GM19438 (cell line): ENCODE data around the gene NFYC.

Experiments used
- ATAC-seq: cut with Tn5 transposase; IDR thresholded peaks from one replicate; pipeline ENCODE4 v1.9.1; 2021; ENCODE audit warnings: low read depth; ENCODE audit not compliant: unreplicated experiment

NFYC gene

DNA sequence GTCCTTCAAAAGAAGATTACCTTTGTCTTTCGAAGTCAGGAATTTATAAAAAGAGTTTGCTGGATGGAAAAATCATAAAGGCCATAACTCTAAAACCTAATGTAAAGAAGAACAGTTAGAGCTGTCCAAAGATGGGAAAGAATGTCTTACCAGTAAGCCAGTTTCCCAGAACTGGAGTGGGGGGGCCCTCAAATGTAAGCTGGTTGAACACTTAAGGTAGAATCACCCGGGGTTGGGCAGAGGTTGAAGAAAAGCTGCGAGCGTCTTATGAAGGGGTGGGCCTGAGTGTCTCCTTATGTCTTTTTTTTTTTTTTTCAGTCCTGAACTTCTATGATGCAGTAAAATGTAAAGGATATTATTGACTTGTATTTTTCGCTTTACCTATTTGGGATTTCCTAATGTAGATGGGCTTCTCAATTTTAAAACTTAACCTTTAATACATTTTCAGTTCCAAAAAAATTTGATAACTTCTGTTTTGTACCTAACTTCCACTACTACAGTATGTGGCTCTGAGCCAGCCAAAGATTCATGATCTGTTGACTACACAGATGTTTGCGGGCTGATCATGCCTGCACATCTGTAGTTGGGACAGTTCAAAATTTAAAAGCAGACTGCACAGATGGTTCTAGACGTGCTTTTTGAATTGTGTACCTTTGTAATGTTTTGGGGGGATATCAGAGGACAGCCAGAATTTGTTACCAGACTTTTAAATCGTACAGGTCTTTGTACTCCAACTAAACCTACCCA lies 43.6 kb downstream of the NFYC start:
- no peak for ATAC-seq

DNA sequence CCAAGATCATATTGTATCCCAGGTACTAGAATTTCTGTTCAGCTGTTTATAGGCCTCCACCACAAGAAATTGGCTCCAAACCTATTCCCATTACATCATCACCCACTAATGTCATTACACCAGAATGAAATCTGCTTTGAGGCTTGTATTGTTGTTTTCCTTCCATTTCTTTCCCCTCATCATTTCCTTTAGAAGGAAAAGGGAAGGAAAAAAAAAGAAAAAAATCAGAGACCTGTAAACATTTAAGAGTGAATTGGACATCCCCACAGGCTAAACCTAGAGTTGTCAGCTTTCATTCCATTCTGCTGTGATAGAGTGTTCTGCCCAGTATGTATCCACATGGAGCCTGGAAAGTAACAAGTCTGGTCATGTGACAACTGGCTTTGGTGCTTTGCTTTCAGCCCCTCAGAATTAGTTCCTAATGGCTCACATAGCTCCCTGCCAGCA lies 44.6 kb downstream of the NFYC start:
- ATAC-seq: no peak

DNA sequence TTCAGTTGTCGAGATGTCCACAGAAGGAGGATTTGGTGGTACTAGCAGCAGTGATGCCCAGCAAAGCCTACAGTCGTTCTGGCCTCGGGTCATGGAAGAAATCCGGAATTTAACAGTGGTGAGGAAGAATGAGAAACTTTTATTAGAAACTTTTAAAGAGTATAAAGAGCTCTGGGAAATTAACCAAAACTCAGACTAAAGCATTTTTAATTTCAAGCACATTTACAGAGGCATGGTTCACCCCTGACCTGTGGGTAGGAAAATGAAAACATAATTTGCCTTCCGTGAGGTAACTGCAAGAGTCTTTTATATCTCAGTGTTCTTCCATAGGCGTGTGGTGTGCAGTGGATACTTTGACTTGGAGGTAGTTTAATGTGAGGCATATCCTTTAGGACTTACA lies 47.3 kb downstream of the NFYC start:
- no peak for ATAC-seq

DNA sequence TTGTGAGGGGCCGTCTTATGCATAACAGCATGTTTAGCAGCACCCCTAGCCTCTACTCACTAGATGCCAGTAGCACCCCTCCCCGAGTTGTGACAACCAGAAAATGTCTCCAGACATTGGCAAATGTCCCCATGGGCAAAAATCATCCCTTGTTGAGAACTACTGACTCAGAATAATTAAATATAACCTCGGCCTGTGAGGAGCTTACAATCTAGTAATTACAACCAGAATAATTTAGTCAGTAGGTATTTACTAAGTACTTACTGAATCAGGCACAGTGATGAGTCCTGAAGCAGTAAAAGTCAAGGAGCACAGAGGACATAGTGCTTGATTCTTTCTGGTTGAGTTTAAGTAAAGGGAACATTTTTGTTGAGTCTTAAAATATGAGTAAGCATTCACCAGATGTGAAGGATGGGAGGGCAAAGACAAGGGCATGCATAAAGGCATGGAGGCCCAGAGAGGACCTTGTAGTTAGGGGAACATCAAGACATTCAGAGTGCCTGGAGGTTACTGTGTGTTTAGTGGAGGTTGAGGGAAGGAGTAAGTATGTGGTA lies 48.0 kb downstream of the NFYC start:
- ATAC-seq: no peak

DNA sequence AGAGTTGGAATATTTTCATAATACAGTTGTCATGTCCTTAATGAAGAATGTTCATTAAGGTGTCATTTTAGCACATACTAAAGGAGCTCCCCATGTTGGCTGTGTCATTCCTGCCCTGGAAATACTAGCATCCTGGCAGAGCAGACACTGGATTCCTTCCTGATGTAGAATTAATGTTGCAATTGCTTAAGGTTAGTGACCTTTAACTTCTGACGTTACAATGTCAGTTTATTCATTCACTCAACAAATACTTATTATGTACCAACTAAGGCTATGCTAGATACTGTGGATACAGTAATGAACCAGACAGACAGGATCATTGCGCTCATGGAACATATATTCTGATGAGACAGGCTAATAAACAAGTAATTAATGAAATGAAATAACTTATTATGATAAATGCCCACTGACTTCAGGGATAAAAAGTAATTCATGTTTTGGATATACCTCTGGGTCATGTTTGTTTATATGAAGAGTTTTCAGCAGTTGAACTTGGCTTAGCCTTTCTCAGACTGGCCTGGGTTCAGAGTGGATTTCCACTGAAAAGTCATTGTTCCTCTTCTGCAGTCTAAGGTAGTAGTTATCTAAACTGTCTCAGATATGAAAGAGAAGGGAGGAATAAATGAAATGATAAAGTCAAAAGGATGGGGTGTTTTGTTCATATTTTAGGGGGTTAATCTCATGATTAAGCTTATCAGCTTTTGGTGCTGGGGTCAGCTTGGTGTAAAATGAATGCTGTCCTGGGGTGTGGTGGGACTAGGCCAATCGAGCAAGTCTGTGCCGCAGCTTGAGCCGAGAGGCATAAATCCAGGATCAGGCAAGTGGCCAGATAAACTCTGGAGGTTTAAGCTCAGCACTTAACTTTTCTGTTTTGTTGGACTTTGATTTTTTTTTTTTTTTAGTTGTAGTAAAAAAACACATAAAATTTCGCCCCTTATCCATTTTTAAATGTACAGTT lies 48.8 kb downstream of the NFYC start:
- ATAC-seq: no peak

DNA sequence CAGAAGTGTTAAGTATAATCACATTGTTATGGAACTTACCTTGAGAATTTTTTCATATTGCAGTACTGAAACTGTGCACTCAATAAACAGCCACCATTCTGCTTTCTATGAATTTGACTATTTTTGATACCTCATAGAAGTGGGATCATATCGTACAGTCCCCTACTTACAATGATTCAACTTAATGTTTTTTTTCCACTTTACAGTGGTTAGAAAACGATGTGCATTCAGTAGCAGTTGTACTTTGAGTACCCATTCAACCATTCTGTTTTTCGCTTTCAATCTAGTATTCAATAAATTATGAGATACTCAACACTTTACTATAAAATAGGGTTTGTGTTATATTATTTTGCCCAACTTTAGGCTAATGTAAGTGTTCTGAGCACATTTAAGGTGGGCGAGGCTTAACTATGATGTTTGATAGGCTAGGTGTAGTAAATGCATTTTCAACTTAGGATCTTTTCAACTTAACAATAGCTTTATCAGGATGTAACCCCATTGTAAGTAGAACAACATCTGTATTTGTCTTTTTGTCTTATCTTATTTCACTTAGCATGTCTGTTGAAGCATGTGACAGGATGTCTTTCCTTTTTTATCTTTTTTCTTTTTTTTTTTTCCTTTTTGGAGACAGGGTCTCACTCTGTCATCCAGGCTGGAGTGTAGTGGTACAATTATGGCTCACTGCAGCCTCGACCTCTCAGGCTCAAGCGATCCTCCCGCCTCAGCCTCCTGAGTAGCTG lies 49.7 kb downstream of the NFYC start:
- ATAC-seq: no peak

DNA sequence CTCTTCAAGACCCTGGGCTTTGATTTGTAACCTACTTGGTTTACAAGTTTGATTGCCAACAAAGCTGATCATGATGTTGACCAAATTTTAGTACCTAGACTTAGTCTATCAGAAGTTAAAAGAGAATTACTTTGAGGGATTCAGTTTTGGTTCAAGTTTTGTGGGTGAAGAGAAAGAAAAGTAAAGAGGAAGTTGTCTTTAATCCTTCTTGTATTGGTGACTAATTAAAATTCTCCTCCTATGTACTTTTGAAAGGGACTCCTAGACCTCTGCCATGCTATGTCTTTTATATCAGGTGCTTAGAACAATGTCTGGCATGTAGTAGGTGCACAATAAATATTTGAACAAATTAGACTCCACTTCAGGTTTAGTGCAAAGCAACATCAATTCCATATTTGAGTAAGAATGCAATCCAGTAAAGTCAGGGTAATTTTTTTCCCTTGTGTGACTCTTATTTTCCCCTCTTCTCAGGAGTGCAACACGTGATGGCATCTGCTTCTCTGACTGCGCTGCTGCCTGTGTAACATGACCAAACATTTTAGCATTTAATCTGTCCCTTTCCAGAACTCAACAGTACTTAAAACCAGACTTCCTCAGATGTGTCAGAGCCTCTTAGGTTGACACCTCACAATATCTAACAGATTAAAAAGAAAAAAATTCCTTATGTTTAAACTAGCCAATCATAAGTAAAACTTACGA lies 51.0 kb downstream of the NFYC start:
- no peak for ATAC-seq

DNA sequence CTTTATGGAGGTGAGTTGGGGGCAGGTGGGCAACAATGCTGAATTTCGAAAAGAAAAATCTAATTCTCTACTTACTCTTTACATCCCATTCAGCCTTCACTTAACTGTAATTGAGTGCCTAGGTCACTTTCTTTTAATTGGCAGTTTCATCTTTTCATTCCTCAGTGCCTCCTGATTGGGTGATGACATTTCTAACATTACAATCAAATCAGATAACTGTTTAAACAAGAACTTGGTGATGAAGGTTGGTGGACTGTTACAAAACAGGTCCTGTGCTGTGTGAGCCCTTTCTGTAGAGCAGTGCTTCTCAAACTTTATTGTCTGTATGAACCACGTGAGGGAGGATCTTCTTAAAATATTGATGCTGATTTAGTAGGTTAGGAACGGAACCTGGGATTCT lies 51.9 kb downstream of the NFYC start:
- ATAC-seq: no peak

DNA sequence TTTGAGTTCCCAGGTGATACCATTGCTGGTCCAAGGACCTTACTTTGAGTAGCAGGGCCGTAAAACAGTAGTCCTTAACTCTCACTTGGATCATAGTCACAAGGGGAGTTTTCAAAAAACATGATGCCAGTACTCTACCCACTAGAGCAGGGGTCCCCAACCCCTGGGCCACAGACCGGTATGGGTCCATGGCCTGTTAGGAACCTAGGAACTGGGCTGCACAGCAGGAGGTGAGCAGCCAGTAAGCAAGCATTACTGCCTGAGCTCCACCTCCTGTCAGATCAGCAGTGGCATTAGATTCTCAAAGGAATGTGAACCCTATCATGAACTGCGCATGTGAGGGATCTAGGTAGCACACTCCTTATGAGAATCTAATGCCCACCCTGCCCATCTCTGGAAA lies 52.4 kb downstream of the NFYC start:
- no peak for ATAC-seq

DNA sequence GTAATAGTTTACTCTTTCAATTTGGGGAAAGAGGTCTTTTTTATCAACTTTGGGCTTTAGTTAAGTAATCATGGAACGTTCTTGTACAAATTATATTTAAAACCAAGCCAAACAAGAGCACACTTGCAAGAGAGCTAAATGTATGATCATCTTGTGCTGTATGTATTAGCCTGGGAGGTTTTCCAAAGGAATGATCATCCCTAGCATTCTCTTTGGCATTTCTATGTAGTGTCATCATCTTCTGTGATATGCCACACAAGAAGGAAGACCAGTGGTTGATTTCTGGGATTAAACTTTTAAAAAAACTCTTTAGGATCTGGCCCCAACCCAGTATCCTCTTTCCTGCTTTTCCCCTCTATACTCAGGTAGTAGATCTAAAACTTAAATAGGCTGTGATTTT lies 53.7 kb downstream of the NFYC start:
- no peak for ATAC-seq

DNA sequence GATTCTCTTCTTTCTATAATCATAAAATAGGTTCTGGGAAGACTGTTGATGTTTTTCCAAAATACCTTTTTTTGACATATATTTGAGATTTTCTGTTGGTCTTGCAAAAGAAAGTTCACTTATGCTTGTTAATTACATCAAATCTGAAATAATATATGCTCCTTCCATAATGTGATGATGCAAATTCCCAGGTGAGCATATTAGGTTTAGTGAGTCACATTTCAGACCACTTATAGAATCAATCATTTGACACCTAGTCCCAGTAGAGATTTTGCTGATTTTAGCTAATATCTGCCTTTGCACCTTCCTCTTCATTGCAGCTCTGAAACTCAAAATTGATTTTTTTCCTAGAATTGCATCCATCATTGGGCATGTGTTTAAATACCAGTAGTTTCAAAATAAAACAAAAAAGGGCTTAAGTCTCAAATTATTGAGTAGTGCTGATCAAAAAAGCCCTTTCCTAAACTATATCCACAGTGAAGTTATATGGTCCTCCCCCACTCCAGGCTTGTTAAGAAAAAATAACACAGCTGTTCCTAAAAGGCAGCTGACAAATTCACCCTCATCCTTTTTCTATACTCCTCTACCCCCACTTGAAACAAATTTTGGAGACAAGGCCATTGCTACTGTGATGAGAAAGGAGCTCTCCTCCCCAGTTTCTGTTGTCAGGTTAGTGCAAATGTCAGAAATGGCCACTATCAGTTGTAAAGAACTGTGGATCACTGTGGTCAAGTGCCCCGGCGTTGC lies 55.0 kb downstream of the NFYC start:
- ATAC-seq: no peak

DNA sequence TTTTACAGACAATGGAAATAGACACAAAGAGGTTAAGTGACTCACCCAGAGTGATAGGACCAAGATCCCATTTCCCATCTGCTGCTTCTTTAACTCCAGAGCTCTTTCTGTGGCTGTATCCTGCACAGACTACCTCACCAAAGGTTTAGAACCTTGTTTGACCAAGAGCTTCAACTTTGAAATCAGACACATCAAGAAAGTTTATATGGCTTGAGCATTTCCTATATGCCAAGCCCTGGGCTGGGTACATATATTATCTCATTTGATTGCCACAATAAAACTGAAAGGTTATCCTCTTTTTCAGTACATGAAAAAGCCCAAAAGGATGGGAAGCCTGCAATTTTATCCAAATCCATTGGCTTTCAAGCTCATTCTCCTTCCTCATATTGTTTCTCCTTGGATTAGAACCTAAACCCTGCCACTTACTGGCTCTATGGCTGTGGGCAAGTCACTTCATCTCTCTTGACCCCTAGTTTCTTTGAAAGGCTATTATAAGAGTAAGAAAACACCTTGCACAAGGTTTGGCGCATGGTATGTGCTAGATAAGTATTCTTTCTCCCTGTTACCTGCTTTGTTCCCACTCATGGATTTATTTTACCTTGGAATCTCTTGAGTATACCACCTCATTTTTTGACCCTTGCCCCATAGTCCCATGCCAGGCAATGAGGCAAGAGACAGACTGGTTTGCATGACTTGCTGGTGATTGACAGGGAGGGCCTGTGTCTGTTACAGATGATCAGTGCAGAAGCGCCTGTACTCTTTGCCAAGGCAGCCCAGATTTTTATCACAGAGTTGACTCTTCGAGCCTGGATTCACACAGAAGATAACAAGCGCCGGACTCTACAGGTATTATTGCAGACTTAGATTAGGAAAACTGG lies 57.6 kb downstream of the NFYC start:
- no peak for ATAC-seq

DNA sequence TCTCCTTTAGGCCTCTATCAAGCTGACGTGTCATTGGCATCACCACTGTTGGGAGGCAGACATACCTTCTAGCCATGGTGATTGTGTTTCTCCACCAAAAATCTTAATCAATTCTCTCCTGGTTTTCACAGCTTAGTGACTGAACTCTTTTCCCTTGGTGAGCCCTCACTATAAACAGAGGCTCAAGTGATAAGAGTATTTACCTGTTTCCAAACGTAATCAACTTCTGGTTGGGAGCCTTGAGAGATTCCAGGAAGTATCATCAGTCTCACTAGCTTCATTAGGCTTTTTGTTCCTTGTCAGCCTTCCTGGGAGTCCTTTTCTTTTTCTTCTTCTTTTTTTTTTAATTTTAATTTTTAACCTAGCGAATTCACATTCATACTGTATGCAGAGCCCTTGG lies 58.3 kb downstream of the NFYC start:
- ATAC-seq: no peak

DNA sequence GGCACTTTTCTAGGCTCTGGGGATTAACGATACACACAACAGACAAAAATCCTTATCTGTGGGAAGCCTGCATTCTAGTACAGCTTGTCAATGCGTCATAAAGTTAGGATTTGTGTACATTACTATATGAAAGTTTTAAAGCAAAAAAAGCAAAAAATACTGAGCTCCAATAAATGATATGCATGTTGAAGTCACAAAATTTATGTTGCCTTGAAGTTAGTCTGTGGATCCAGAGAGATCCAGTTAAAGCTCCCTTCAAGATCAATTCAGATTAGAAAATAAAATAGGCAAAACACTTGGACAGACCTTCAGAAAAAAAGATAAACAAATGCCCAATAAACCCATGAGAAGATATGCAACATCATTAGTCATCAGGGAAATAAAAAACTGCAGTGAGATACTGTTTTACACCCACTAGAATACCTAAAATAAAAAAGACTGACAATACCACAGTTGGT lies 59.0 kb downstream of the NFYC start:
- ATAC-seq: no peak

DNA sequence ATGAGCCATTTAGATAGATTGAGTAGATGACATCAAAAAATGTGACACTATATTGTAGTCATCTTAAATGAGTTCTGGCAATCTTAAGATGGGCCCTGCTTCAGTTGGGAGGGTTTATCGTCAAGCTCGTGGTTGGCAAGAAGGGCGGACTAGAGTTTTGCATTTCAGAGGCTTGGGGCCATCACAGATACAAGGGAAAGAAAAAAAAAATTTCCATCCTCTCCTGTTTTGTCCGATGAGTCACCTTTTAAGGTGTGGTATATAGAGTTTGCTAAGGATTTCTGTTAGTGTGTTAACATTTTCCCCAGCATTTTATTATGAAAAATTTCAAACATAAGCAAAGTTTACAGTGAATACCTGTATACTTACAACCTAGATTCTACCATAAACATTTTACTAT lies 60.3 kb downstream of the NFYC start:
- ATAC-seq: no peak

DNA sequence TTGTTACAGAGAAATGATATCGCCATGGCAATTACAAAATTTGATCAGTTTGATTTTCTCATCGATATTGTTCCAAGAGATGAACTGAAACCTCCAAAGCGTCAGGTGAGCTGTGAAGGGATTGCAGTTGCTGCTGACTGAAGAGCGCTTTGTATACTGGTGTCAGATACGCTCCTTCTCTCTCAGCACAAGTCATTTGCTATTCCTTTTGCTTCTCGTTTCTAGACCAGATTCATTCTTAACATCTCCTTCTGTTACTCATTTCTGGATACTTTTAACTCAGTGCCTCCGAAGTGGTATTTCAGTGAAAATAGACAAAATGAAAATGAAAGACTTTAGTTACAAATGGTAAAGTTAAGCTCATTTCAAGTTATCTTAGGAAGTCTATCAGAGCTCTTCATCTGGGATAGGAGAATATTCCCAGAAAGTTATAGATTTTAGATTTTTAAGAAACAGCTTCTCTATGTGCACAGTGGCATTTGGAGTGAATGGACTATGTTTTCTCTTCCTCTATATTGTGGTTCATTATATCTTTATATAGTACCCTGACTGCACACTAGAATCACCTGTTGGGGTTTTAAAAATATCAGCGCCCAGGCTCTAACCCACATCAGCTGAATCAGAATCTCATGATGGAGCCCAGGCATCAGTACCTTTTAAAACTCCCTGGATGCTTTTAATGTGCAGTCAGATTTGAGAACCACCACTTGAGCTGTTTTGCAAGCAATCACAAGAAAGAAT lies 61.8 kb downstream of the NFYC start:
- ATAC-seq: peak; percentile 72

DNA sequence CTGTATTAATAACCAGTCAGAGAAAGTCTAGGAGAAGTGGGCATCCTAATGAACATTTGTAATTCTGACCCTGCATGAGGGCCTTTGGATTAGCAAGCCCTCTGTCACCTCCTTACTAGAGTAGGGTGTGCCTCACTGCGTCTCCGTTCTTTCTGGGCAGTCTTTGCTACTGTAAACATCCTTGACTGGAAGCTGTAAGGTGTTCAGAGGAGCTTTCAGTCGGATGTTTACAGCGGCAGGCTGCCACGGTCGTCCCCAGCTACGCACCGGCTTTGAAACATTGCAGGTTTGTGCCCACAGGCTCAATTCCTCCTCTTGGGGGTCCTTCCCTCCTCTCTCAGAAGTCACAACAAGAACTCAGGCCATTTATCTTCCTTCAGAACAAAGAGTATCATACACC lies 62.7 kb downstream of the NFYC start:
- no peak for ATAC-seq

DNA sequence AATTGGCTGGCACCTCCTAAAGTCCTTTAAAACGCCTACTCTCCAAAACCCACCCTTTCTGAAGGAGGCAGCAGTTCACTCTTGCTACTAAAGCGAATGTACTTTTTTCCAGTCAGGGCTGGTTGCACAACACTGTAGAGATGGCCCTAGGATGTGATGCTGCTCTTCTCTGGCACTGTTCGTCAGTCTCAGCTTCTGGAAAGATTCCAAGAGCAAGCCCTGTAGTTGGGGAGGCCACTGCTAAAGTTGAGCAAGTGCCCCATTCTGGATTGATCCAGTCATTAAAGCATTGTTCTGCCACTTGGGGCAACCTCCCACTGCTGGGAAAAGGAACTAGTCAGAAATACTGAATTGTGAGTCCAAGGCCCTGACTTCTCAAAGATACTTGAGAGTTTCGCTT lies 63.6 kb downstream of the NFYC start:
- ATAC-seq: no peak
